Right cardiac atrium (tissue), 5 donors: ENCODE results near the gene MOB3C. TPM values are rescaled to one million over a fixed set of nuclear protein-coding genes. Genes with fewer than 3 reads are reported as not detected.
"Not testable (repeated sequence)": the region's sequence is repeated elsewhere in the genome, so short reads cannot be mapped to it uniquely, and the experiment has no call there.

Experiments used
- ATAC-seq, 2 donors: fragments of 200-7000 bp; cut with Tn5 transposase; one replicate each; pipeline versions ENCODE4 v1.8.0 to v1.9.1; 2020; ENCODE audit warnings: moderate library complexity in 2 of 2, mild to moderate bottlenecking in 1 of 2
- DNase-seq, 3 donors: peaks; one replicate each; pipeline ENCODE4 v3.0.0-alpha.2; 2020
- H3K27ac ChIP-seq: one replicate; pipeline ENCODE4 v1.5.1; 2013; ENCODE audit warnings: mild to moderate bottlenecking, low read length, control low read depth, moderate library complexity
- H3K27me3 ChIP-seq: one replicate; pipeline ENCODE4 v1.6.1; 2013; ENCODE audit not compliant: control insufficient read depth, insufficient read depth
- H3K4me1 ChIP-seq: one replicate; pipeline ENCODE4 v1.6.1; 2013; ENCODE audit warnings: low read length; ENCODE audit not compliant: control insufficient read depth, insufficient read depth
- H3K4me3 ChIP-seq: one replicate; pipeline ENCODE4 v1.5.1; 2013; ENCODE audit warnings: low read length, control low read depth
- H3K9me3 ChIP-seq: one replicate; pipeline ENCODE4 v1.6.1; 2013; ENCODE audit warnings: low read length; ENCODE audit not compliant: control insufficient read depth
- WGBS: extraction: QIAGEN DNeasy Blood & Tissue Kit; methylation state at CpG from one replicate; pipeline ENCODE4 v1.1.7; 2013; 5-methylcytosine and 5-hydroxymethylcytosine counted together
- intact Hi-C, 4 donors: fragments of 100-400 bp; cut with DNase I; formaldehyde crosslinking; loops; one replicate each; pipeline versions ENCODE4 v1.11.0 to v1.14.0; 2022 to 2023
- long read RNA-seq, 4 donors: library from polyadenylated mRNA; unstranded; transcript quantifications; one replicate each; pipeline ENCODE4 v2.0.0, GENCODE V29; 2020 to 2021
- polyA plus RNA-seq: library from polyadenylated mRNA; stranded (reverse); fragments of 200-250 nt; gene quantifications from one replicate; pipeline ENCODE4 v1.2.3, GENCODE V29; 2013
- total RNA-seq, 4 donors: library from RNA; stranded (reverse); fragmentation: NEBNext Ultra II Directional; extraction: Animal tissue kit (Norgen Biotek cat#: 25700); gene quantifications; one replicate each; pipeline ENCODE4 v1.2.1, GENCODE V29; 2021
- donor health status: healthy with polysubstance abuse.
- donor health status: DM: no; HTN: yes; CAD: no.
- donor health status: DM: no; HTN: no; CAD: no.
- donor health status: DM: no; HTN: yes; CAD: no; lungs with severe emphysema.
- donor health status: DM: yes; HTN: yes; CAD: no.

MOB3C gene
- total RNA-seq (10 to 100 TPM; 14.1 to 20.9 (median 16.5) TPM), polyA plus RNA-seq (10.3 TPM)
- long read RNA-seq, donor 1, full-length matches to known transcripts = 40 of 44 reads
- long read RNA-seq, donor 1, partial matches to known transcripts = 4 of 44 reads
- long read RNA-seq, donor 1, other reads (novel, unspliced or antisense) = 0 of 44 reads
- long read RNA-seq, donor 2, full-length matches to known transcripts = 33 of 35 reads
- long read RNA-seq, donor 2, partial matches to known transcripts = 0 of 35 reads
- long read RNA-seq, donor 2, other reads (novel, unspliced or antisense) = 2 of 35 reads
- long read RNA-seq, donor 3, full-length matches to known transcripts = 82 of 82 reads
- long read RNA-seq, donor 3, partial matches to known transcripts = 0 of 82 reads
- long read RNA-seq, donor 3, other reads (novel, unspliced or antisense) = 0 of 82 reads
- long read RNA-seq, donor 4, full-length matches to known transcripts = 28 of 29 reads
- long read RNA-seq, donor 4, partial matches to known transcripts = 0 of 29 reads
- long read RNA-seq, donor 4, other reads (novel, unspliced or antisense) = 1 of 29 reads

- Histone ChIP-seq H3K4me1 (peaks cover 16% of the 10 kb centered on the region), H3K9me3 (no peaks in the 10 kb centered on the region), H3K27me3 (no peaks in the 10 kb centered on the region), H3K27ac (peak within 1 kb of the TSS; percentile 84), H3K4me3 (peak within 1 kb of the TSS; percentile 75)
- under 1% methylated on average over 62 of the region's 62 CpGs for WGBS
- intact Hi-C loops = loop anchor here in 1 of 4 donors (5.0 kb wide), 1 partner anchor 106 kb away; no protein-coding TSS in a partner anchor
- DNase-seq (peak; percentile 92 to 96 (median 94)), ATAC-seq (peak; percentile 94)
Measured at GRCh38 chr1:46616277-46617107, at the start of gene MOB3C. MOB3C (minus strand) TSS chr1:46616811; CDS start chr1:46613321, 3,490 bp downstream.

- H3K27ac ChIP-seq = no peak overlapping the region
- ATAC-seq = no peak
- DNase-seq = no peak
- no peaks in the 10 kb centered on the region for H3K27me3 ChIP-seq
- intact Hi-C loops = loop anchor here in 1 of 4 donors (10.0 kb wide), 1 partner anchor 59 kb away; no protein-coding TSS in a partner anchor
- H3K4me1 ChIP-seq = no peaks in the 10 kb centered on the region
- H3K4me3 ChIP-seq = no peak overlapping the region
- 86% methylated on average over 2 of the region's 2 CpGs for WGBS
- H3K9me3 ChIP-seq = no peaks in the 10 kb centered on the region
Measured at GRCh38 chr1:46665983-46666382, 49.4 kb upstream of the MOB3C start.

- 96% methylated on average over 4 of the region's 5 CpGs for WGBS
- not testable (repeated sequence) for H3K4me3 ChIP-seq, H3K4me1 ChIP-seq, ATAC-seq, DNase-seq, H3K27ac ChIP-seq, H3K9me3 ChIP-seq, H3K27me3 ChIP-seq
- intact Hi-C loops = loop anchor here in 1 of 4 donors (10.0 kb wide), 1 partner anchor 62 kb away; no protein-coding TSS in a partner anchor
Measured at GRCh38 chr1:46662919-46663318, 46.3 kb upstream of the MOB3C start.

- H3K27me3 ChIP-seq, H3K27ac ChIP-seq, DNase-seq, H3K4me1 ChIP-seq, H3K4me3 ChIP-seq, H3K9me3 ChIP-seq, ATAC-seq: not testable (repeated sequence)
- 95% methylated on average over 5 of the region's 5 CpGs for WGBS
- intact Hi-C loops = loop anchor here in 1 of 4 donors (10.0 kb wide), 1 partner anchor 65 kb away; no protein-coding TSS in a partner anchor
Measured at GRCh38 chr1:46660116-46660515, 43.5 kb upstream of the MOB3C start.

- Histone ChIP-seq H3K4me1 (no peaks in the 10 kb centered on the region), H3K4me3 (no peak overlapping the region), H3K27me3 (no peaks in the 10 kb centered on the region), H3K9me3 (no peaks in the 10 kb centered on the region), H3K27ac (no peak overlapping the region)
- intact Hi-C loops = no loop called here
- ATAC-seq (no peak), DNase-seq (no peak)
- WGBS = 79% methylated on average over 2 of the region's 2 CpGs
Measured at GRCh38 chr1:46659307-46659870, 42.8 kb upstream of the MOB3C start.

GRCh38 chr1:46657775-46658174 is 41.2 kb upstream of the MOB3C start:
- intact Hi-C loops = no loop called here
- DNase-seq (no peak), ATAC-seq (no peak)
- Histone ChIP-seq H3K4me3 (no peak overlapping the region), H3K4me1 (no peaks in the 10 kb centered on the region), H3K9me3 (no peaks in the 10 kb centered on the region), H3K27ac (no peak overlapping the region), H3K27me3 (no peaks in the 10 kb centered on the region)
- 95% methylated on average over 1 of the region's 1 CpG for WGBS

GRCh38 chr1:46656643-46657042 is 40.0 kb upstream of the MOB3C start:
- Histone ChIP-seq H3K4me3 (no peak overlapping the region), H3K4me1 (no peaks in the 10 kb centered on the region), H3K27ac (no peak overlapping the region), H3K9me3 (no peaks in the 10 kb centered on the region), H3K27me3 (no peaks in the 10 kb centered on the region)
- intact Hi-C loops = no loop called here
- WGBS = 51% methylated on average over 2 of the region's 2 CpGs
- ATAC-seq = peak in 1 of 2 donors; percentile 23
- DNase-seq = no peak

- H3K27ac ChIP-seq = no peak overlapping the region
- intact Hi-C loops = no loop called here
Measured at GRCh38 chr1:46655848-46656247, 39.2 kb upstream of the MOB3C start.

GRCh38 chr1:46654698-46655097 is 38.1 kb upstream of the MOB3C start:
- ATAC-seq, H3K4me1 ChIP-seq, H3K9me3 ChIP-seq, intact Hi-C loops, H3K27me3 ChIP-seq, DNase-seq, H3K4me3 ChIP-seq, H3K27ac ChIP-seq: not testable (repeated sequence)
- WGBS = 96% methylated on average over 2 of the region's 2 CpGs

More at GRCh38 chr1:46655848-46656247, 39.2 kb upstream of the MOB3C start:
- no peak for DNase-seq
- Histone ChIP-seq H3K4me1 (no peaks in the 10 kb centered on the region), H3K4me3 (no peak overlapping the region), H3K9me3 (no peaks in the 10 kb centered on the region), H3K27me3 (no peaks in the 10 kb centered on the region)
- no peak for ATAC-seq

- Histone ChIP-seq H3K4me1 (no peaks in the 10 kb centered on the region), H3K27me3 (no peaks in the 10 kb centered on the region), H3K27ac (peak overlapping the region; percentile 27), H3K4me3 (no peak overlapping the region), H3K9me3 (no peaks in the 10 kb centered on the region)
- DNase-seq = no peak
- ATAC-seq = no peak
- intact Hi-C loops = no loop called here
- 92% methylated on average over 1 of the region's 1 CpG for WGBS
Measured at GRCh38 chr1:46654012-46654411, 37.4 kb upstream of the MOB3C start.
